Left forelimb (tissue), 1 donor: ENCODE results near the gene C10orf143.

Source experiments
- DNase-seq: peaks from one replicate; pipeline ENCODE4 v3.0.0-alpha.2; 2018; ENCODE audit warnings: low spot score

Gene C10orf143

GRCh38 chr10:130014263-130015074 is 96.2 kb downstream of the C10orf143 start:
- no peak for DNase-seq
